Dendritic cell treated with granulocyte-macrophage colony-stimulating factor and Interleukin-4, amounts not matched to agents 40 ng/mL and 50 ng/mL, for 4 days (primary cell): ENCODE measurements around the gene RHOT2.

Source experiments
- H3K27ac Mint-ChIP-seq: one replicate; pipeline ENCODE4 v1.8.0; 2022; ENCODE audit warnings: mild to moderate bottlenecking, mixed read lengths
- H3K27me3 Mint-ChIP-seq: one replicate; pipeline ENCODE4 v1.8.0; 2022; ENCODE audit warnings: mild to moderate bottlenecking, mixed read lengths
- H3K36me3 Mint-ChIP-seq: one replicate; pipeline ENCODE4 v1.8.0; 2022; ENCODE audit warnings: low read depth, mixed read lengths
- H3K4me1 Mint-ChIP-seq: one replicate; pipeline ENCODE4 v1.8.0; 2022; ENCODE audit warnings: low read depth, mixed read lengths
- H3K4me3 Mint-ChIP-seq: one replicate; pipeline ENCODE4 v1.8.0; 2022; ENCODE audit warnings: mild to moderate bottlenecking, moderate library complexity, mixed read lengths
- H3K9me3 Mint-ChIP-seq: one replicate; pipeline ENCODE4 v1.8.0; 2022; ENCODE audit warnings: mixed read lengths
- intact Hi-C: fragments of 100-400 bp; cut with micrococcal nuclease; formaldehyde crosslinking; loops from one replicate; pipeline ENCODE4 v1.15.0; 2022

The RHOT2 gene

DNA sequence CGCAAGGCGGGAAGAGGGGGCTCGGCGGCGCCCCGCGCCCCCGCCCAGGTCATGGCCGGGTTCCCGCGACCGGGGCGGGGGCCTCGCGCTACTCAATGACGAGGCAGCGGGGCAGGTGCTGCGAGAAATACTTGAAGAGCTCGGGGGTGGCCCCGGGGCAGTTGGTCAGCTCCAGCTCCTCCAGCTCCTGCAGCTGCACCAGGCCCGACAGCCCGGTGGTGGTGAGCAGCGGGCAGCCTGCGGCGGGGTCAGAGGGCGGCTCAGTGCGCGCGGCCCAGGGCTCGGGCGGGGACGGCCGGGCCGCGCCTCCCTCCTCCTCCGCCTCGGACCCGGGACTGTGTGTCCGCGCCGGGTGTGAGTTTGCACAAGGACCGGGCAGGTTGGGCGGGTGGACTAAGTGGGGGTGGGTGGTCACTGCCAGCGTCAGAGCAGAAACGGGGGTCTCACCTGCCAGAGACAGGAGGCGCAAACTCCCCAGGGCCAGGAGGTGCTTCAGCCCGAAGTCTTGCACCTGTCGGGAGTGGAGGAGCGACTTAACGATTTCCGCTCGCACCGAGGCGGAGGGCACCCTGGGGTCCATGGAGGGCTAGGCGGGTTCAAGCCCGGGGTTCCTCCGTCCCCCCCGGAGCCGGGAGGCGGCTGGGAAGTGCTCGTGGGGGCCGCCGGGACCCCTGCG, 26.4 kb downstream of the RHOT2 start:
- Mint-ChIP-seq H3K36me3 (peaks cover 7% of the 10 kb centered on the region), H3K4me1 (peaks cover 33% of the 10 kb centered on the region), H3K27ac (no peak overlapping the region), H3K9me3 (no peaks in the 10 kb centered on the region), H3K4me3 (peak overlapping the region; percentile 34), H3K27me3 (peaks cover 82% of the 10 kb centered on the region)
- intact Hi-C loops, result no loop called here

- H3K4me3 Mint-ChIP-seq, result no peak overlapping the region
- peaks cover 3% of the 10 kb centered on the region for H3K36me3 Mint-ChIP-seq
- peaks cover 28% of the 10 kb centered on the region for H3K4me1 Mint-ChIP-seq
- no peaks in the 10 kb centered on the region for H3K9me3 Mint-ChIP-seq
- peaks cover 88% of the 10 kb centered on the region for H3K27me3 Mint-ChIP-seq
- intact Hi-C loops, result no loop called here
- no peak overlapping the region for H3K27ac Mint-ChIP-seq
Measured at GRCh38 chr16:694863-695354, 27.0 kb downstream of the RHOT2 start.

DNA sequence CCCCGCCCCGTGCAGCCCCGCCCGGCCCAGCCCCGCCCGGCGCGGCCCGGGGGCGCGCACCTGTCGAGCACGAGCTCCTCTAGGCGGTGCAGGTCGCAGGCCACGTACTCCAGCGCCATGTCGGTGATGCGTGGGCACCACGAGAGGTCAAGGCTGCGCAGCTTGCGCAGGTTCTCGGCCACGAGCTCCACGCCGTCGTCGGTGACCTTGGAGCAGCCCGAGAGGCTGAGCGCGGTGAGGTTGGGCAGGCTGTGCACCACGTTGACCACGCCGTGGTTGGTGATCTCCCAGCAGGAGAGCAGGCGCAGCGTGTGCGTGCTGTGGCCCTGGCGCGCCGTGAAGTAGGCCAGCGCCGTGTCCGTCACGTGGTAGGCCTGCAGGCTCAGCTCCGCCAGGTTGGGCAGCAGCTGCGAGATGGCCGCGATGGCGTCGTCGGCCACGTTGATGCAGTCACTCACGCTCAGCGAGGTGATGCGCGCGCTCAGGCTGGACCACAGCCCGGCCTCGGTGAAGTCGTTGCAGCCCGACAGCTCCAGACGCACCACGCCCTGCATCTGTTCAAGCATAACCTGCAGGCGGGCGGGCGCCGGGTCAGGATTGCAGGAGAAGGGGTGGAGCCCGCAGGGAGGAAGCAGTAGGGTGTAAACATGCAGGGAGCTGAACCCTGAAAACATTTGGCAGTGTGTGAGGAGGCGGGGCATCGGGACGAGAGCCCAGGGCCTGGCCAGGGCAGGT, 27.6 kb downstream of the RHOT2 start:
- no peak overlapping the region for H3K27ac Mint-ChIP-seq
- no peaks in the 10 kb centered on the region for H3K36me3 Mint-ChIP-seq
- H3K9me3 Mint-ChIP-seq, result no peaks in the 10 kb centered on the region
- peaks cover 27% of the 10 kb centered on the region for H3K4me1 Mint-ChIP-seq
- intact Hi-C loops, result no loop called here
- peak overlapping the region; percentile 34 for H3K4me3 Mint-ChIP-seq
- H3K27me3 Mint-ChIP-seq, result peaks cover 92% of the 10 kb centered on the region

DNA sequence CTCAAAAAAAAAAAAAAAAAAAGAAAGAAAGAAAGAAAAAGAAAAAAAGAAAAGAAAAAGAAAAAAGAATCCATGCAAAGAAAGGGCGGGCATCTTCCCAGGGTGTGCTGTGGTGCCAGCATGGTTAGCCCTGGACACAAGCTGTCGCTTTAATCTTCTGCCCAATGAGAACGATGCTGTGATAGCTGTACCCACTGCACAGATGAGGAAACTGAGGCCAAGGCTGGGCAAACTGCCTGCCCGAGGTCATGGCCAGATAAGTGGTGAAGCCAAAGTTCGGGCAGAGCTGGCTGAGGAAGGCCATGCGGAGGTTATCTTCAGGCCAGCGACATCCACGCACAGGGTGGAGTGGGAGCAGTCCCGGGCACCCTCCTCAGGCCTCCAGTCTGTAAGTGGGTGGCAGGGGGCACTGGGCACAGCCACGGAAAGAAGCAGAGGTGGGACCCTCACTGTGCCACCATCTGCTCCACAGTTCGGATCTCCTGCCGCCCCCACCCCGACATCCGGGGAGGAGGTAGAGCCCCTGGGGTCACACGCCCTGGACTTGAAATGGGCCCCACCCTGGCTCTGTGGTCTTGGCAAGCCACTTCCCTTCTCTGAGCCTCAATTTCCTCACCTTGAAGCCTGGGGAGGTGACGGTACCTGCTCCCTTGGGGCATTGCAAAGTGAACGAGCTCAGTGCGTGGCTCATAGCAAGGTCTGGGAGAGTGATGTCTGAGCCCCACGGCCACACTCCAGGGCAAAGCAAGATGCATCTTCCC, 31.2 kb downstream of the RHOT2 start:
- H3K4me3 Mint-ChIP-seq, result no peak overlapping the region
- intact Hi-C loops, result no loop called here
- no peak overlapping the region for H3K27ac Mint-ChIP-seq

DNA sequence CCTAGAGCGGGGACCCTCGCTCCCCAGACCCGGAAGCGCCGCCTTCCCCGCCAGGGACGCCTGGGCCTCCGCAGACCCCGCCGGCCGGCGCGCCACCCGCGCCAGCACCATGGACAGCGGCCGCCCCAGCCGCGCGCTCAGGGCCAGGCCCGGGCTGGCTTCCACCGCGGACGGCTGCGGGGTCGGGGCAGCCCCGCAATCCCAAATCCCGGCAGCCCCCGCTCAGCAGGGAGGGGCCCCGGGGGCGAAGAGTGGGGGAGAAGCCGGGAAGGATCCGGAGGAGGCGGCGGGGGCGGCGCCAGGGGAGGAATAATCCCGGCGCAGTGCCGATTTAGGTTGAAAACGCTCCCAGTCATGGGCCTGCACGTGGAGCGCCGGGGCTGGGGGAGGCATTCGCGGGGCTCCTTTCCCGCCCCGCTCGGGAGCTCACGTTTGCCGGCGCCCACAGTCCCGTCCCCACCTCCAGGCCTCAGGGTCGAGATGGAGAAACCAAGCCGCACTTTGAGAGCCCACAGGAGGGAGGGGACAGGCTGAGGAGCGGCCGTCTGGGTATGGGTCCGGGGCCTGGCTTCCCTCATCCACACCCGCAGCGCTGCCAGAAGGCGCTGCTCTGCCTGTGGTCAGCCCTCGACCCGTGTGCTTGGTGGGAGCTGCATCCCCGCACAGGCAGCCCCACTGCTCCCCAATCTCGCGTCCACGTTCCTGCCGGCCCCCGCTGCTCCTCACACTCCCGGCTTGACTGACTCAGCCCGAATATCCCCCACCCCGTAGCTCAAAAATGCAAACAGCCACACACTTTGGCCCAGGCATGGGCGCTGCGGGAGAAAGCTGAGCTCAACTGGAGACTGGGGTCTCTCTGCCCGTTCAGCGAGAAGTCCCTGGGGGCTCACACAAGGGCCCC, 33.0 kb downstream of the RHOT2 start:
- no peak overlapping the region for H3K4me3 Mint-ChIP-seq
- peaks cover 90% of the 10 kb centered on the region for H3K27me3 Mint-ChIP-seq
- no peaks in the 10 kb centered on the region for H3K9me3 Mint-ChIP-seq
- intact Hi-C loops, result loop anchor here (10.0 kb wide), 1 partner anchor 484 kb away; no protein-coding TSS in a partner anchor
- H3K27ac Mint-ChIP-seq, result no peak overlapping the region
- peaks cover 1% of the 10 kb centered on the region for H3K4me1 Mint-ChIP-seq
- no peaks in the 10 kb centered on the region for H3K36me3 Mint-ChIP-seq

More for the DNA sequence above, 31.2 kb downstream of the RHOT2 start:
- H3K36me3 Mint-ChIP-seq, result no peaks in the 10 kb centered on the region
- H3K4me1 Mint-ChIP-seq, result peaks cover 15% of the 10 kb centered on the region
- H3K27me3 Mint-ChIP-seq, result peaks cover 96% of the 10 kb centered on the region
- no peaks in the 10 kb centered on the region for H3K9me3 Mint-ChIP-seq

- peaks cover 90% of the 10 kb centered on the region for H3K27me3 Mint-ChIP-seq
- H3K27ac Mint-ChIP-seq, result no peak overlapping the region
- H3K9me3 Mint-ChIP-seq, result no peaks in the 10 kb centered on the region
- H3K36me3 Mint-ChIP-seq, result no peaks in the 10 kb centered on the region
- no peaks in the 10 kb centered on the region for H3K4me1 Mint-ChIP-seq
- no peak overlapping the region for H3K4me3 Mint-ChIP-seq
- intact Hi-C loops, result loop anchor here (10.0 kb wide), 1 partner anchor 482 kb away; no protein-coding TSS in a partner anchor
Measured at GRCh38 chr16:702341-702740, 34.4 kb downstream of the RHOT2 start.

DNA sequence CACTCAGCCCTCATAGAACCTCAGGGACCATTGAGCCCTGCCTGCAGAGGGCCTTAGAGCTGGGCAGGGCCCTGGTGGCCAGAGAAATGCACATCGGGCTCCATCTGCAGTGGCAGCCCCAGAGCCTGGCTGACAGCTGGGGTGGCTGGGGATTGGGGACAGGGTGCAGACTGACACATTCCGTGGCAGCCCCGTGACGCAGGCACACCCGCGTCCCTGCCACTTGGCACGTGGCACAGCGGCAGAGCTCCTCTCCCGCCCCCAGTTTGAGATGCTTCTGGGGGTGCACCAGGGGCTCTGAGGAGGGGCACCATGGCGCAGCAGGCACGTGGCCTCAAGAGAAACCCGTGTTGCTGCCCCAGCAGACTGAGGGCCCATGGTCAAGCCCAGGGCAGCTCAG, 35.5 kb downstream of the RHOT2 start:
- no peak overlapping the region for H3K4me3 Mint-ChIP-seq
- H3K9me3 Mint-ChIP-seq, result no peaks in the 10 kb centered on the region
- peaks cover 89% of the 10 kb centered on the region for H3K27me3 Mint-ChIP-seq
- no peaks in the 10 kb centered on the region for H3K36me3 Mint-ChIP-seq
- H3K4me1 Mint-ChIP-seq, result no peaks in the 10 kb centered on the region
- intact Hi-C loops, result loop anchor here (10.0 kb wide), 1 partner anchor 481 kb away; no protein-coding TSS in a partner anchor
- no peak overlapping the region for H3K27ac Mint-ChIP-seq

DNA sequence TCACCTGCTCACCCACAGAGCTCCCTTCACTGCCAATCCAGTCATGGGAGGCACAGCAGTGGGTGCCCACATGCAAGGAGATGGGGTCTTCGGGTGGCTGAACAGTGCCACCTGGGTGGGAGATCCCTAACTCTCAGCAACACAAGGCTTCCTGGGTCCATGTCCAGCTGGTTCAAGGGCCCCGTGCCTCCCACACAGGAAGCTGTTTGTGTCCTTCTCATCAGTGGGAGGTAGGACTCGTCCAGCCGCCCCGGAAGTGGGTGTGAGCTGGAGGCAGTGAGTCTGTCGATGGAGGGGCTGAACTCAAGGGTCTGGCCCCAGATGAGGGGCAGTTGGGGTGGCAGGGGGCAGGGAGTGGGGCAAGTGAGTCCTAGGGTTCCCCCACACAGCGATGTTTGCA, 36.1 kb downstream of the RHOT2 start:
- H3K4me3 Mint-ChIP-seq, result no peak overlapping the region
- H3K27ac Mint-ChIP-seq, result no peak overlapping the region
- H3K36me3 Mint-ChIP-seq, result no peaks in the 10 kb centered on the region
- H3K4me1 Mint-ChIP-seq, result no peaks in the 10 kb centered on the region
- intact Hi-C loops, result loop anchor here (10.0 kb wide), 1 partner anchor 481 kb away; no protein-coding TSS in a partner anchor
- H3K9me3 Mint-ChIP-seq, result no peaks in the 10 kb centered on the region
- H3K27me3 Mint-ChIP-seq, result peaks cover 89% of the 10 kb centered on the region

GRCh38 chr16:704552-705380, 36.8 kb downstream of the RHOT2 start:
- Mint-ChIP-seq H3K4me3 (no peak overlapping the region), H3K4me1 (no peaks in the 10 kb centered on the region), H3K36me3 (no peaks in the 10 kb centered on the region), H3K9me3 (no peaks in the 10 kb centered on the region), H3K27ac (no peak overlapping the region), H3K27me3 (peaks cover 89% of the 10 kb centered on the region)
- intact Hi-C loops, result loop anchor here (10.0 kb wide), 1 partner anchor 480 kb away; no protein-coding TSS in a partner anchor

- no peaks in the 10 kb centered on the region for H3K9me3 Mint-ChIP-seq
- no peaks in the 10 kb centered on the region for H3K4me1 Mint-ChIP-seq
- peaks cover 90% of the 10 kb centered on the region for H3K27me3 Mint-ChIP-seq
- no peaks in the 10 kb centered on the region for H3K36me3 Mint-ChIP-seq
- intact Hi-C loops, result loop anchor here (10.0 kb wide), 1 partner anchor 479 kb away; no protein-coding TSS in a partner anchor
- H3K27ac Mint-ChIP-seq, result no peak within 1 kb of the TSS
- H3K4me3 Mint-ChIP-seq, result no peak within 1 kb of the TSS
Measured at GRCh38 chr16:705431-706188, 37.7 kb downstream of the RHOT2 start, which contains the start of gene FBXL16. TSS of gene FBXL16 (minus strand) at chr16:705801. CDS start at chr16:697405, 8,396 bp downstream.

DNA sequence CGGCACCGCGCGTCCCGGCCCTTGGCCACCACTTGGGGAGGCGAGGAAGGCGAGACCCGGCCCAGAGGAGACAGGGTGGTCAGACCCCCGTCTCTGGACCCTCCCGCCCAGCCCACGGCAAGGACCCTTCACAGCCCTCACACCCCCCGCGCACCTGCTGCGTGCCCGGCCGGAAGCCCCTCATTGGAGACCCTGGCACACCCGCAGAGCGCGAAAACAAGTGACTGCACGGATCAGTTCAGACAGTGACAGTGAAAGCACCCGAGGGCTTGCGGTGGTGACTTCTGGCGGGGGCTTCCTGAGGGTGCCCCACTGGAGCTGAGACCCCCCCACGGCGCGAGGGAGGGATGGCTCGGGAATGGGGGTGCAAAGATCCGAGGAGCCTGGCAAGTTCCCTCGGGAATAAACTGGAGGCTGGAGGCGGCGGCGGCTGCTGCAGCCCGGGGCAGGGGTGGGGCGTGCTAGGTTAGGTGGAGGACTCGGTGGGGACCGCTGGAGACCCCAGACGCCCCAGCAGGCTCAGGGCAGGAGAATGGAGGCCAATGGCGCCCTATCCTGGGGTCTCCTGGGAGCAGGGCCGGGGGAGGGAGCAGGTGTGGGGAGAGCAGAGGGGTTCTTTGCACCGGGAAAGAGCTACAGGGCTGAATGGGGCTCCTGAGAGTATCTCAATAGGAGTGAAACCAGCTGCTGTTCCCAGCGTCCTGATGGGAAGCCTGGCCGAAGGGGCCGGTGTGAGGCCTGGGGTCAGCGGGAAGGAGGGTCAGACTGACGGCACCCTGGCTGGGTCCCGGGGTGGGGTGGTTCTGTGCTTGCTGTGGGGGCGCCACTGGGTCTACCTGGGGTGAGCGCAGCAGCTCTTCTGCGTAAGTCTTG, 38.5 kb downstream of the RHOT2 start:
- intact Hi-C loops, result loop anchor here (10.0 kb wide), 1 partner anchor 478 kb away; no protein-coding TSS in a partner anchor
- no peak overlapping the region for H3K27ac Mint-ChIP-seq
- H3K4me3 Mint-ChIP-seq, result no peak overlapping the region
- no peaks in the 10 kb centered on the region for H3K9me3 Mint-ChIP-seq
- H3K36me3 Mint-ChIP-seq, result no peaks in the 10 kb centered on the region
- H3K27me3 Mint-ChIP-seq, result peaks cover 90% of the 10 kb centered on the region
- H3K4me1 Mint-ChIP-seq, result no peaks in the 10 kb centered on the region
